Measurements from ENCODE around the gene KASH5.
"Not testable (repeated sequence)": the region's sequence is repeated elsewhere in the genome, so short reads cannot be mapped to it uniquely, and the experiment has no call there.

Gene KASH5

DNA sequence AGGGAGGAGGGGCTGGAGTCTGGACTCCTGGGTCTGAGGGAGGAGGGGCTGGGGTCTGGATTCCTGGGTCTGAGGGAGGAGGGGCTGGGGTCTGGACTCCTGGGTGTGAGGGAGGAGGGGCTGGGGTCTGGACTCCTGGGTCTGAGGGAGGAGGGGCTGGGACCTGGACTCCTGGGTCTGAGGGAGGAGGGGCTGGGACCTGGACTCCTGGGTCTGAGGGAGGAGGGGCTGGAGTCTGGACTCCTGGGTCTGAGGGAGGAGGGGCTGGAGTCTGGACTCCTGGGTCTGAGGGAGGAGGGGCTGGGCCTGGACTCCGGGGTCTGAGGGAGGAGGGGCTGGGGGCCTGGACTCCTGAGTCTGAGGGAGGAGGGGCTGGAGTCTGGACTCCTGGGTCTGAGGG is 73.1 kb downstream of the KASH5 start:
- not testable (repeated sequence) for DNase-seq

GRCh38 chr19:49461656-49462055 is 73.6 kb downstream of the KASH5 start:
- DNase-seq, result no peak

GRCh38 chr19:49462492-49462891 is 74.4 kb downstream of the KASH5 start:
- DNase-seq, result no peak

- DNase-seq, result no peak
Measured at GRCh38 chr19:49463960-49464740, 76.1 kb downstream of the KASH5 start.

GRCh38 chr19:49465371-49465770 is 77.3 kb downstream of the KASH5 start:
- no peak for DNase-seq

Data from inflammatory macrophage (primary cell).